Uterus (tissue), 4 donors: Measurements from ENCODE around the gene PHF5A. TPM values are rescaled to one million over a fixed set of nuclear protein-coding genes. Genes with fewer than 3 reads are reported as not detected.

ENCODE experiments used
- DNase-seq, 2 donors: peaks; one replicate each; pipeline ENCODE4 v3.0.0-alpha.2; 2019 to 2020
- H3K27ac ChIP-seq, 2 donors: fragments of 200-600 bp; sonication (generic); 1 replicate in 1 of 2; 2 replicates in 1 of 2; pipeline ENCODE4 v1.5.1; 2016 to 2018
- H3K27me3 ChIP-seq, 2 donors: fragments of 200-600 bp; sonication (generic); one replicate each; pipeline ENCODE4 v1.5.1; 2018 to 2019; ENCODE audit warnings: control low read depth in 1 of 2
- H3K36me3 ChIP-seq, 2 donors: fragments of 200-600 bp; sonication (generic); one replicate each; pipeline ENCODE4 v1.5.1; 2019; ENCODE audit warnings: control low read depth in 1 of 2
- H3K4me1 ChIP-seq, 2 donors: fragments of 200-600 bp; sonication (generic); one replicate each; pipeline ENCODE4 v1.5.1; 2018 to 2019; ENCODE audit warnings: control low read depth in 1 of 2
- H3K4me3 ChIP-seq, 2 donors: fragments of 200-600 bp; sonication (generic); 1 replicate in 1 of 2; 2 replicates in 1 of 2; pipeline ENCODE4 v1.5.1; 2018 to 2019; ENCODE audit warnings: mild to moderate bottlenecking in 1 of 2
- H3K9me3 ChIP-seq, 2 donors: fragments of 200-600 bp; sonication (generic); one replicate each; pipeline ENCODE4 v1.5.1; 2019; ENCODE audit warnings: control low read depth in 1 of 2
- CTCF ChIP-seq, 4 experiments: fragments of 200-600 bp in 2 of 4; fragments of 450-650 bp in 2 of 4; sonication (generic) in 2 of 4; IDR thresholded peaks; one replicate each; pipeline ENCODE4 v1.5.1; 2016 to 2019; ENCODE audit warnings: antibody characterized with exemption in 4 of 4, mild to moderate bottlenecking in 2 of 4, moderate library complexity in 1 of 4
- POLR2A ChIP-seq, 2 donors: fragments of 450-650 bp; IDR thresholded peaks; one replicate each; pipeline ENCODE4 v1.6.1; 2016; ENCODE audit warnings: antibody characterized with exemption in 2 of 2, mild to moderate bottlenecking in 1 of 2, moderate library complexity in 1 of 2
- intact Hi-C: fragments of 100-400 bp; cut with DNase I; formaldehyde crosslinking; loops from one replicate; pipeline ENCODE4 v1.15.1; 2023; ENCODE audit warnings: low total_unique reads
- total RNA-seq, 4 donors: library from RNA; depleted of rRNA in 3 of 4; stranded (reverse); fragments of >200 nt in 3 of 4; gene quantifications; one replicate each; pipeline versions ENCODE4 v1.1.0 to v1.2.4, GENCODE V29; 2014 to 2023
- donor health status: DM: yes; HTN: yes; CAD: no.

The PHF5A gene
- total RNA-seq, 4 donors from 2014 or later = 38.5 to 65.1 (median 46.4) TPM

DNA sequence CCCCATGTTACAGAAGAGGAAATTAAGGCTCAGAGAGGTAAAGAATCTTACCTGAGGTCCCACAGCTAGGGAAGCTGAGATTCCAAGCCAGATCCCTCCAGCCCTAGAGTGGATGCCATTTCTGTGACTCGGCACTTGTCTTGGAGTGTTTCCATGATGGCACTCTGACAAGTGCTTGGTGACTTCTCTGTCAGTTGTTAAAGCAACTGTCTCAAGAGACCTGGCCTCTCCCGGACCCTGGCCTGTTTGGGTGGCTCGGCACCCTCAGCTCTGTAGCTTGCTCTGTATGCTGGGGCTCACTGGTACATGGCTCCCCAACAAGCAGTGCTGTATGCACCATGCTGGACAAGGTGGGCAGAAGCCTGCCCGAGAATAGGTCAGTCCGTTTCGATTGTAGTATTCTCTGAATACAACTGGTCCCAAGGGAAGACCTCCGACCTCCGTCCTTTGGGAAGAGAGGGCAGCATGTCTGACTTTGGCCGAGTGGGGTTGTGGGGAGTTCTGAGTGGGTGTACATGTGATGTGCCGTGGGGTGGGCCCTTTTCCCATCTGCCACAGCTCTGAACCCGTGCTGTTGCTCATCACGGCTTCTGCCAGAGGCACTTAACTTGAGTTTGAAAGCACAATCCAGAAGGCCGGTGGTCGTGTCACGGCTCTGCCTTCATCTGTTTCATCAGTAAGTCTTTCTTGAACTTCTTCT is 12.8 kb upstream of the PHF5A start:
- intact Hi-C loops = no loop called here
- no peak overlapping the region for H3K4me3 ChIP-seq
- H3K4me1 ChIP-seq = peaks cover 14 to 20% of the 10 kb centered on the region in 2 donors

DNA sequence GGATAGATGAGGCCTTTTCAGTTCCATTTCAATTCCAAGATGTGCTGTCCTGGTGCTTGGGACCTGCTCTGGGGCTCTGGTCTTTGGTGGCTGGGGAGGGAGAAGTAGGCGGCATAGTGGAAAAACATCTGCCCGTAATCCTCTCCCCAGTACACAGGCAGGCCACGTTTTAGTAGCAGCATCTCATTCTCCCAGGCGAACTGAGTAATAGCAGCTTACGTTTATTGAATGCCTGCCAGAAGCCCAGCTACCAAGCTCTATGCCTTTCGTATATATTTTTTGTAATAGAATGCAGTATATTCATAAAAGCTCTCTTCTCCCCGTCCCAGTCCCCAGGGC is 11.9 kb upstream of the PHF5A start:
- Histone ChIP-seq H3K4me1 (peaks cover 14 to 20% of the 10 kb centered on the region in 2 donors), H3K36me3 (no peaks in the 10 kb centered on the region), H3K4me3 (no peak overlapping the region), H3K9me3 (no peaks in the 10 kb centered on the region), H3K27ac (peak overlapping the region; percentile 68 to 78), H3K27me3 (no peaks in the 10 kb centered on the region)
- intact Hi-C loops = no loop called here
- DNase-seq = no peak
- TF ChIP-seq CTCF (IDR thresholded peaks at IDR 0.05) = no peak
- no peak for TF ChIP-seq POLR2A (IDR thresholded peaks at IDR 0.05)

More for the DNA sequence above, 12.8 kb upstream of the PHF5A start:
- Histone ChIP-seq H3K27me3 (no peaks in the 10 kb centered on the region), H3K36me3 (no peaks in the 10 kb centered on the region), H3K9me3 (no peaks in the 10 kb centered on the region), H3K27ac (peak overlapping the region; percentile 68 to 78)
- no peak for TF ChIP-seq CTCF (IDR thresholded peaks at IDR 0.05)
- no peak for TF ChIP-seq POLR2A (IDR thresholded peaks at IDR 0.05)
- peak; percentile 39 to 43 for DNase-seq

DNA sequence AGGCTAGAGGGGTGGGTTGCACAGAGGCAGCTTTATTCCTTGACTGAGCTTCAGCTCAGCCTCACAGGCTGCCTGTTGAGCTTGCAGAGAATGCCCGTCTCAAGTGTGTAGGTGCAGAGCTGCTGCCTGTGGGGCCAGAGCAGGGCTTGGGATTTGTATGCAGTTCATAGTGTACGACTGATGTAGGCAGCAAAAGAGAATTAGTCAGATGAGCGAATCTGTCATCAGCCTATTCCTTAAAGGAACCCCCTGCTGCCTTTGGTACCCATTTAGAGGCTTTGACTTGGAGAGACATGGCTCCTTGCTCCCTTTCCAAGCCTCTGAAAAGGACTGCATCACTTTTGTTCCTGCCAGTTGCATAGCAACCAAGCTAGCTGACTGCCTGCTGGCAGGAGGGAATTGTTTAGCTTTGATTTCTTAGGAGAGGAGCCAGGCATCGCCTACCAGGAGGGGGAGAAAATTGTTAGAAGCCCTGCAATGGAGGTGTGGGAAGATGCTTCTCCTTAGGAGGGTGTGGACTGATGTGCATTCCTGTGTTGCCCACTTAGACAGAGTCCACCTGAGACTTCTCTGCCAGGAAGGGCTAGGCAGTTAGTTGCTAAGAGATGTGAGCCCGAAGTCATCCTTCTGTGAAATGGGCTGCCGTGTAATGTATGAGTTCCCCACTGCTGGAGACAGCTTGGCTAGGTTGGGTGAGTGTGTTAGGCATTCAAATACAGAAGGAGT is 11.3 kb upstream of the PHF5A start:
- TF ChIP-seq POLR2A (IDR thresholded peaks at IDR 0.05) (no peak), CTCF (IDR thresholded peaks at IDR 0.05) (no peak)
- H3K9me3 ChIP-seq = no peaks in the 10 kb centered on the region
- H3K27me3 ChIP-seq = no peaks in the 10 kb centered on the region
- no peaks in the 10 kb centered on the region for H3K36me3 ChIP-seq
- H3K27ac ChIP-seq = peak overlapping the region; percentile 68 to 78
- peaks cover 14 to 20% of the 10 kb centered on the region in 2 donors for H3K4me1 ChIP-seq
- H3K4me3 ChIP-seq = no peak overlapping the region
- DNase-seq = no peak
- intact Hi-C loops = no loop called here

DNA sequence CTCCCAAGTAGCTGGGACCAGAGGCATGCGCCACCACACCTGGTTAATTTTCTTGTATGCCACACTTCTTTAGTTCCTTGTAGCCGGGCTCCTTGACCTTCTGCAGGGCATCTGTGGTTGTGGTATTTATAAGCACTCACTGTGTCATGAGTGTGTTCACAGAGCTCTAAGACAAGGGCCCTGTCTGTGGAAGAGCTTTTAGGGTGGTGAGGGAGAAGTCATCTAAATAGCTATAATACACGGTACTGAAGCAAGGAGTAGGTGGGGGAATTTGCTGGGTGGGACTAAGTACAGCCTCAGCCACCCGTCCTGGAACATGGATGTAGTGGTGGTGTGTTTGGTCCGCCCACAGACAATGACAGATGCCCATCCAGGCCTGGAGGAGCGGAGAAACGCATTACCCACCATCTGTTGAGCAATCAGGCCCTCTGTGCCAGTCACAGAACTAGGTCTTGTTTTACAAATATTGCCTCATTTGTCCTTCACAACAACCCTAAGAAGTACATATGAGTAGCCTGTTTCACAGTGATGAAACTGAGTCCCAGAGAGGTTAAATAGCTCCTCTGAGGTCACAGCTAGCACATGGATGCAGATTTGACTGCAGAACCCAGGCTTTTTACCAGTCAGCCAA is 10.5 kb upstream of the PHF5A start:
- Histone ChIP-seq H3K4me1 (peaks cover 14 to 20% of the 10 kb centered on the region in 2 donors), H3K27ac (peak overlapping the region in 1 of 2 donors; percentile 78), H3K9me3 (no peaks in the 10 kb centered on the region), H3K27me3 (no peaks in the 10 kb centered on the region), H3K4me3 (no peak overlapping the region), H3K36me3 (no peaks in the 10 kb centered on the region)
- TF ChIP-seq POLR2A (IDR thresholded peaks at IDR 0.05) = no peak
- no peak for TF ChIP-seq CTCF (IDR thresholded peaks at IDR 0.05)
- DNase-seq = no peak
- intact Hi-C loops = no loop called here

GRCh38 chr22:41478473-41478872 is 10.0 kb upstream of the PHF5A start:
- Histone ChIP-seq H3K27ac (peak overlapping the region in 1 of 2 donors; percentile 78), H3K4me1 (peaks cover 14 to 20% of the 10 kb centered on the region in 2 donors), H3K9me3 (no peaks in the 10 kb centered on the region), H3K36me3 (no peaks in the 10 kb centered on the region), H3K4me3 (no peak overlapping the region), H3K27me3 (no peaks in the 10 kb centered on the region)
- DNase-seq = no peak
- intact Hi-C loops = no loop called here
- no peak for TF ChIP-seq CTCF (IDR thresholded peaks at IDR 0.05)
- TF ChIP-seq POLR2A (IDR thresholded peaks at IDR 0.05) = no peak
